Measurements from ENCODE around the gene SAP30BP.

The SAP30BP gene

GRCh38 chr17:75624714-75625345, 42.3 kb upstream of the SAP30BP start:
- TF ChIP-seq EZH2 (IDR thresholded peaks at IDR 0.05) = no peak
- no peak for TF ChIP-seq FOXP2 (optimal IDR thresholded peaks at IDR 0.05; ENCODE audit: control extremely low read depth, extremely low read length, insufficient read depth)
- no peak for TF ChIP-seq POLR2AphosphoS5 (IDR thresholded peaks at IDR 0.05; ENCODE audit: borderline replicate concordance, low read depth, low read length)
- Histone ChIP-seq H3K9me3 (ENCODE audit: low read depth, low read length) (no peaks in the 10 kb centered on the region), H3K36me3 (ENCODE audit: insufficient read depth, low read length) (no peaks in the 10 kb centered on the region), H3K9ac (ENCODE audit: insufficient read length) (no peak overlapping the region), H3K4me3 (no peak overlapping the region), H3K27ac (no peak overlapping the region)
- no peak for DNase-seq (ENCODE audit: low read depth, low spot score)

GRCh38 chr17:75625813-75626486, 41.2 kb upstream of the SAP30BP start:
- DNase-seq (ENCODE audit: low read depth, low spot score) = no peak
- Histone ChIP-seq H3K27ac (no peak overlapping the region), H3K9me3 (ENCODE audit: low read depth, low read length) (no peaks in the 10 kb centered on the region), H3K4me3 (no peak overlapping the region), H3K36me3 (ENCODE audit: insufficient read depth, low read length) (no peaks in the 10 kb centered on the region), H3K9ac (ENCODE audit: insufficient read length) (no peak overlapping the region)
- TF ChIP-seq EZH2 (IDR thresholded peaks at IDR 0.05) = no peak
- no peak for TF ChIP-seq POLR2AphosphoS5 (IDR thresholded peaks at IDR 0.05; ENCODE audit: borderline replicate concordance, low read depth, low read length)
- no peak for TF ChIP-seq FOXP2 (optimal IDR thresholded peaks at IDR 0.05; ENCODE audit: control extremely low read depth, extremely low read length, insufficient read depth)

GRCh38 chr17:75626496-75627038, 40.6 kb upstream of the SAP30BP start:
- no peak overlapping the region for H3K4me3 ChIP-seq
- no peaks in the 10 kb centered on the region for H3K9me3 ChIP-seq (ENCODE audit: low read depth, low read length)
- H3K9ac ChIP-seq (ENCODE audit: insufficient read length) = no peak overlapping the region
- TF ChIP-seq FOXP2 (optimal IDR thresholded peaks at IDR 0.05; ENCODE audit: control extremely low read depth, extremely low read length, insufficient read depth) (no peak), POLR2AphosphoS5 (IDR thresholded peaks at IDR 0.05; ENCODE audit: borderline replicate concordance, low read depth, low read length) (no peak), EZH2 (IDR thresholded peaks at IDR 0.05) (no peak)
- H3K36me3 ChIP-seq (ENCODE audit: insufficient read depth, low read length) = no peaks in the 10 kb centered on the region
- H3K27ac ChIP-seq = no peak overlapping the region
- no peak for DNase-seq (ENCODE audit: low read depth, low spot score)

GRCh38 chr17:75627094-75627493, 40.0 kb upstream of the SAP30BP start:
- no peak overlapping the region for H3K27ac ChIP-seq
- DNase-seq (ENCODE audit: low read depth, low spot score) = no peak
- TF ChIP-seq FOXP2 (optimal IDR thresholded peaks at IDR 0.05; ENCODE audit: control extremely low read depth, extremely low read length, insufficient read depth) = no peak
- no peak for TF ChIP-seq EZH2 (IDR thresholded peaks at IDR 0.05)
- no peak for TF ChIP-seq POLR2AphosphoS5 (IDR thresholded peaks at IDR 0.05; ENCODE audit: borderline replicate concordance, low read depth, low read length)
- no peak overlapping the region for H3K9ac ChIP-seq (ENCODE audit: insufficient read length)
- no peak overlapping the region for H3K4me3 ChIP-seq
- no peaks in the 10 kb centered on the region for H3K36me3 ChIP-seq (ENCODE audit: insufficient read depth, low read length)
- no peaks in the 10 kb centered on the region for H3K9me3 ChIP-seq (ENCODE audit: low read depth, low read length)

- Histone ChIP-seq H3K4me3 (no peak overlapping the region), H3K36me3 (ENCODE audit: insufficient read depth, low read length) (no peaks in the 10 kb centered on the region), H3K9me3 (ENCODE audit: low read depth, low read length) (no peaks in the 10 kb centered on the region), H3K9ac (ENCODE audit: insufficient read length) (no peak overlapping the region), H3K27ac (no peak overlapping the region)
- TF ChIP-seq POLR2AphosphoS5 (IDR thresholded peaks at IDR 0.05; ENCODE audit: borderline replicate concordance, low read depth, low read length) (no peak), EZH2 (IDR thresholded peaks at IDR 0.05) (no peak), FOXP2 (optimal IDR thresholded peaks at IDR 0.05; ENCODE audit: control extremely low read depth, extremely low read length, insufficient read depth) (no peak)
- no peak for DNase-seq (ENCODE audit: low read depth, low spot score)
Observed at GRCh38 chr17:75628425-75628824, 38.7 kb upstream of the SAP30BP start.

GRCh38 chr17:75629157-75629556, 38.0 kb upstream of the SAP30BP start:
- H3K9ac ChIP-seq (ENCODE audit: insufficient read length) = no peak overlapping the region
- no peak for DNase-seq (ENCODE audit: low read depth, low spot score)
- no peak overlapping the region for H3K27ac ChIP-seq
- H3K4me3 ChIP-seq = no peak overlapping the region
- no peaks in the 10 kb centered on the region for H3K36me3 ChIP-seq (ENCODE audit: insufficient read depth, low read length)
- no peak for TF ChIP-seq POLR2AphosphoS5 (IDR thresholded peaks at IDR 0.05; ENCODE audit: borderline replicate concordance, low read depth, low read length)
- TF ChIP-seq FOXP2 (optimal IDR thresholded peaks at IDR 0.05; ENCODE audit: control extremely low read depth, extremely low read length, insufficient read depth) = no peak
- no peak for TF ChIP-seq EZH2 (IDR thresholded peaks at IDR 0.05)
- H3K9me3 ChIP-seq (ENCODE audit: low read depth, low read length) = no peaks in the 10 kb centered on the region

GRCh38 chr17:75630071-75630917, 36.8 kb upstream of the SAP30BP start:
- no peaks in the 10 kb centered on the region for H3K9me3 ChIP-seq (ENCODE audit: low read depth, low read length)
- no peak for TF ChIP-seq POLR2AphosphoS5 (IDR thresholded peaks at IDR 0.05; ENCODE audit: borderline replicate concordance, low read depth, low read length)
- TF ChIP-seq FOXP2 (optimal IDR thresholded peaks at IDR 0.05; ENCODE audit: control extremely low read depth, extremely low read length, insufficient read depth) = no peak
- TF ChIP-seq EZH2 (IDR thresholded peaks at IDR 0.05) = no peak
- H3K4me3 ChIP-seq = no peak overlapping the region
- H3K27ac ChIP-seq = no peak overlapping the region
- H3K36me3 ChIP-seq (ENCODE audit: insufficient read depth, low read length) = no peaks in the 10 kb centered on the region
- no peak for DNase-seq (ENCODE audit: low read depth, low spot score)
- no peak overlapping the region for H3K9ac ChIP-seq (ENCODE audit: insufficient read length)

- H3K9me3 ChIP-seq (ENCODE audit: low read depth, low read length) = no peaks in the 10 kb centered on the region
- no peak overlapping the region for H3K9ac ChIP-seq (ENCODE audit: insufficient read length)
- no peak overlapping the region for H3K27ac ChIP-seq
- H3K4me3 ChIP-seq = no peak overlapping the region
- TF ChIP-seq FOXP2 (optimal IDR thresholded peaks at IDR 0.05; ENCODE audit: control extremely low read depth, extremely low read length, insufficient read depth) = no peak
- TF ChIP-seq POLR2AphosphoS5 (IDR thresholded peaks at IDR 0.05; ENCODE audit: borderline replicate concordance, low read depth, low read length) = no peak
- no peak for TF ChIP-seq EZH2 (IDR thresholded peaks at IDR 0.05)
- H3K36me3 ChIP-seq (ENCODE audit: insufficient read depth, low read length) = no peaks in the 10 kb centered on the region
- no peak for DNase-seq (ENCODE audit: low read depth, low spot score)
Observed at GRCh38 chr17:75631353-75631752, 35.8 kb upstream of the SAP30BP start.

Data from SK-N-MC (cell line).